ENCODE data around the gene HIPK3.

The HIPK3 gene

GRCh38 chr11:33334627-33335026 lies 77.4 kb downstream of the HIPK3 start:
- no peaks in the 10 kb centered on the region for H3K9me3 ChIP-seq (ENCODE audit: insufficient read depth, low read depth, low read length)
- no peaks in the 10 kb centered on the region for H3K79me2 ChIP-seq (ENCODE audit: control insufficient read depth, insufficient read depth, low read length, poor library complexity)
- no peak overlapping the region for H4K91ac ChIP-seq (ENCODE audit: low read depth, low read length)
- H2BK120ac ChIP-seq (ENCODE audit: insufficient read depth, low read length, poor library complexity), result no peak overlapping the region
- H3K4me1 ChIP-seq (ENCODE audit: control insufficient read depth in 1 of 2, insufficient read depth in 2 of 2, low read length in 2 of 2), result no peaks in the 10 kb centered on the region
- H2BK5ac ChIP-seq (ENCODE audit: low read depth, low read length, poor library complexity), result no peak overlapping the region
- no peak overlapping the region for H3K14ac ChIP-seq (ENCODE audit: low read length)
- no peak overlapping the region for H3K23ac ChIP-seq (ENCODE audit: low read length)
- H3K79me1 ChIP-seq (ENCODE audit: low read length), result no peaks in the 10 kb centered on the region
- H3K9ac ChIP-seq (ENCODE audit: low read length), result no peak overlapping the region
- H3K27me3 ChIP-seq (ENCODE audit: insufficient read depth, low read length), result no peaks in the 10 kb centered on the region
- H4K12ac ChIP-seq (ENCODE audit: low read depth, low read length), result no peak overlapping the region
- H3K27ac ChIP-seq (ENCODE audit: low read depth, low read length), result no peak overlapping the region
- H3K4me2 ChIP-seq (ENCODE audit: low read length), result no peak overlapping the region
- no peak overlapping the region for H3K18ac ChIP-seq (ENCODE audit: low read length)
- H3K4ac ChIP-seq (ENCODE audit: low read depth, low read length), result no peak overlapping the region
- no peak overlapping the region for H2AFZ ChIP-seq (ENCODE audit: insufficient read depth, low read length, poor library complexity)
- no peak overlapping the region for H3K4me3 ChIP-seq (ENCODE audit: low read depth, low read length)
- peaks cover 0 to 2% of the 10 kb centered on the region in 2 experiments for H3K36me3 ChIP-seq (ENCODE audit: control insufficient read depth in 1 of 2, insufficient read depth in 2 of 2, low read length in 2 of 2)
- no peak for DNase-seq
- no peak overlapping the region for H4K8ac ChIP-seq (ENCODE audit: low read depth, low read length)
- H2AK5ac ChIP-seq (ENCODE audit: low read length), result no peak overlapping the region
- no CpG with 5 or more reads among the region's 3 CpGs for WGBS (ENCODE audit: extremely low coverage, insufficient coverage, insufficient read length)
- H2BK12ac ChIP-seq (ENCODE audit: low read length), result no peak overlapping the region

- no peak overlapping the region for H3K18ac ChIP-seq (ENCODE audit: low read length)
- H3K4me1 ChIP-seq (ENCODE audit: control insufficient read depth in 1 of 2, insufficient read depth in 2 of 2, low read length in 2 of 2), result no peaks in the 10 kb centered on the region
- H3K9me3 ChIP-seq (ENCODE audit: insufficient read depth, low read depth, low read length), result no peaks in the 10 kb centered on the region
- H3K79me1 ChIP-seq (ENCODE audit: low read length), result no peaks in the 10 kb centered on the region
- no peak overlapping the region for H4K12ac ChIP-seq (ENCODE audit: low read depth, low read length)
- H3K27me3 ChIP-seq (ENCODE audit: insufficient read depth, low read length), result no peaks in the 10 kb centered on the region
- H2AK5ac ChIP-seq (ENCODE audit: low read length), result no peak overlapping the region
- no peak overlapping the region for H3K9ac ChIP-seq (ENCODE audit: low read length)
- WGBS (ENCODE audit: extremely low coverage, insufficient coverage, insufficient read length), result no CpG with 5 or more reads among the region's 1 CpG
- H2BK12ac ChIP-seq (ENCODE audit: low read length), result no peak overlapping the region
- H4K8ac ChIP-seq (ENCODE audit: low read depth, low read length), result no peak overlapping the region
- no peak overlapping the region for H2AFZ ChIP-seq (ENCODE audit: insufficient read depth, low read length, poor library complexity)
- no peak overlapping the region for H3K27ac ChIP-seq (ENCODE audit: low read depth, low read length)
- DNase-seq, result no peak
- H3K4me2 ChIP-seq (ENCODE audit: low read length), result no peak overlapping the region
- H3K23ac ChIP-seq (ENCODE audit: low read length), result no peak overlapping the region
- no peak overlapping the region for H3K4ac ChIP-seq (ENCODE audit: low read depth, low read length)
- no peak overlapping the region for H4K91ac ChIP-seq (ENCODE audit: low read depth, low read length)
- no peak overlapping the region for H3K4me3 ChIP-seq (ENCODE audit: low read depth, low read length)
- H3K14ac ChIP-seq (ENCODE audit: low read length), result no peak overlapping the region
- no peak overlapping the region for H2BK120ac ChIP-seq (ENCODE audit: insufficient read depth, low read length, poor library complexity)
- no peak overlapping the region for H2BK5ac ChIP-seq (ENCODE audit: low read depth, low read length, poor library complexity)
- peaks cover 10 to 12% of the 10 kb centered on the region in 2 experiments for H3K36me3 ChIP-seq (ENCODE audit: control insufficient read depth in 1 of 2, insufficient read depth in 2 of 2, low read length in 2 of 2)
- no peaks in the 10 kb centered on the region for H3K79me2 ChIP-seq (ENCODE audit: control insufficient read depth, insufficient read depth, low read length, poor library complexity)
These were observed 82.1 kb downstream of the HIPK3 start for GRCh38 chr11:33339247-33339646.

GRCh38 chr11:33344611-33345010 lies 87.4 kb downstream of the HIPK3 start:
- Histone ChIP-seq H3K23ac (ENCODE audit: low read length) (no peak overlapping the region), H3K27ac (ENCODE audit: low read depth, low read length) (no peak overlapping the region), H3K79me1 (ENCODE audit: low read length) (no peaks in the 10 kb centered on the region), H2BK12ac (ENCODE audit: low read length) (no peak overlapping the region), H4K91ac (ENCODE audit: low read depth, low read length) (no peak overlapping the region), H3K36me3 (ENCODE audit: control insufficient read depth in 1 of 2, insufficient read depth in 2 of 2, low read length in 2 of 2) (peaks cover 23% of the 10 kb centered on the region in 2 experiments), H3K4me1 (ENCODE audit: control insufficient read depth in 1 of 2, insufficient read depth in 2 of 2, low read length in 2 of 2) (no peaks in the 10 kb centered on the region), H4K12ac (ENCODE audit: low read depth, low read length) (no peak overlapping the region), H2AFZ (ENCODE audit: insufficient read depth, low read length, poor library complexity) (no peak overlapping the region), H4K8ac (ENCODE audit: low read depth, low read length) (no peak overlapping the region), H3K4me3 (ENCODE audit: low read depth, low read length) (no peak overlapping the region), H3K14ac (ENCODE audit: low read length) (no peak overlapping the region), H3K9me3 (ENCODE audit: insufficient read depth, low read depth, low read length) (no peaks in the 10 kb centered on the region), H3K18ac (ENCODE audit: low read length) (no peak overlapping the region), H2BK5ac (ENCODE audit: low read depth, low read length, poor library complexity) (no peak overlapping the region), H2AK5ac (ENCODE audit: low read length) (no peak overlapping the region), H3K4me2 (ENCODE audit: low read length) (no peak overlapping the region), H3K9ac (ENCODE audit: low read length) (no peak overlapping the region), H3K79me2 (ENCODE audit: control insufficient read depth, insufficient read depth, low read length, poor library complexity) (no peaks in the 10 kb centered on the region), H3K4ac (ENCODE audit: low read depth, low read length) (no peak overlapping the region), H2BK120ac (ENCODE audit: insufficient read depth, low read length, poor library complexity) (no peak overlapping the region), H3K27me3 (ENCODE audit: insufficient read depth, low read length) (no peaks in the 10 kb centered on the region)
- WGBS (ENCODE audit: extremely low coverage, insufficient coverage, insufficient read length), result no CpG with 5 or more reads among the region's 2 CpGs
- DNase-seq, result no peak

GRCh38 chr11:33347490-33348125 lies 90.4 kb downstream of the HIPK3 start:
- H3K4me2 ChIP-seq (ENCODE audit: low read length), result no peak overlapping the region
- no peak overlapping the region for H2BK120ac ChIP-seq (ENCODE audit: insufficient read depth, low read length, poor library complexity)
- H3K27ac ChIP-seq (ENCODE audit: low read depth, low read length), result no peak overlapping the region
- whole genome bisulfite sequencing (ENCODE audit: extremely low coverage, insufficient coverage, insufficient read length), result no CpG with 5 or more reads among the region's 2 CpGs
- no peaks in the 10 kb centered on the region for H3K79me2 ChIP-seq (ENCODE audit: control insufficient read depth, insufficient read depth, low read length, poor library complexity)
- H3K4ac ChIP-seq (ENCODE audit: low read depth, low read length), result no peak overlapping the region
- H3K23ac ChIP-seq (ENCODE audit: low read length), result no peak overlapping the region
- no peak overlapping the region for H3K4me3 ChIP-seq (ENCODE audit: low read depth, low read length)
- no peaks in the 10 kb centered on the region for H3K27me3 ChIP-seq (ENCODE audit: insufficient read depth, low read length)
- H2BK5ac ChIP-seq (ENCODE audit: low read depth, low read length, poor library complexity), result no peak overlapping the region
- H3K9me3 ChIP-seq (ENCODE audit: insufficient read depth, low read depth, low read length), result no peaks in the 10 kb centered on the region
- no peak overlapping the region for H3K18ac ChIP-seq (ENCODE audit: low read length)
- no peak for DNase-seq
- H3K4me1 ChIP-seq (ENCODE audit: control insufficient read depth in 1 of 2, insufficient read depth in 2 of 2, low read length in 2 of 2), result no peaks in the 10 kb centered on the region
- peak overlapping the region; percentile 62 for H4K12ac ChIP-seq (ENCODE audit: low read depth, low read length)
- no peak overlapping the region for H4K91ac ChIP-seq (ENCODE audit: low read depth, low read length)
- H2AK5ac ChIP-seq (ENCODE audit: low read length), result no peak overlapping the region
- H2AFZ ChIP-seq (ENCODE audit: insufficient read depth, low read length, poor library complexity), result no peak overlapping the region
- no peaks in the 10 kb centered on the region for H3K79me1 ChIP-seq (ENCODE audit: low read length)
- no peak overlapping the region for H3K9ac ChIP-seq (ENCODE audit: low read length)
- no peak overlapping the region for H3K14ac ChIP-seq (ENCODE audit: low read length)
- H3K36me3 ChIP-seq (ENCODE audit: control insufficient read depth in 1 of 2, insufficient read depth in 2 of 2, low read length in 2 of 2), result peaks cover 22 to 27% of the 10 kb centered on the region in 2 experiments
- H2BK12ac ChIP-seq (ENCODE audit: low read length), result no peak overlapping the region
- H4K8ac ChIP-seq (ENCODE audit: low read depth, low read length), result no peak overlapping the region
